Measurements from ENCODE around the gene SUSD2. TPM values are rescaled to one million over a fixed set of nuclear protein-coding genes. Genes with fewer than 3 reads are reported as not detected.

Gene SUSD2
- total and polyA plus RNA-seq, 2 of the 8 experiments (the other 6 are each of a cell fraction or from before 2014, with no cell fraction given): 2.0 to 4.8 TPM

GRCh38 chr22:24147666-24148065 lies 33.6 kb upstream of the SUSD2 start (continued):
- TF ChIP-seq SP2 (IDR thresholded peaks at IDR 0.05; ENCODE audit: low read length) (no peak), EGR1 (IDR thresholded peaks at IDR 0.05; ENCODE audit: borderline replicate concordance, low read depth, low read length) (no peak), CTCF (IDR thresholded peaks at IDR 0.05; ENCODE audit: control extremely low read depth in 1 of 3, insufficient read depth in 1 of 3, low read depth in 1 of 3, low read length in 3 of 3) (no peak), HDAC2 (IDR thresholded peaks at IDR 0.05; ENCODE audit: borderline replicate concordance in 1 of 2, low read depth in 2 of 2, low read length in 2 of 2) (no peak), SP1 (IDR thresholded peaks at IDR 0.05; ENCODE audit: low read depth, low read length) (no peak), TAF1 (IDR thresholded peaks at IDR 0.05; ENCODE audit: low read depth, low read length) (no peak), CBX8 (IDR thresholded peaks at IDR 0.05; ENCODE audit: borderline replicate concordance, low read depth, low read length) (no peak), TBP (IDR thresholded peaks at IDR 0.05; ENCODE audit: low read depth, low read length) (no peak)
